Kidney (tissue), 14 donors: ENCODE data around the gene CCNL2. TPM values are rescaled to one million over a fixed set of nuclear protein-coding genes. Genes with fewer than 3 reads are reported as not detected.
"Not testable (repeated sequence)": the region's sequence is repeated elsewhere in the genome, so short reads cannot be mapped to it uniquely, and the experiment has no call there.

Experiments
- DNase-seq, 5 donors: peaks; one replicate each; pipeline ENCODE4 v3.0.0-alpha.2; 2013 to 2020
- FAIRE-seq: peaks from 2 replicates; lab custom pipeline; 2012; peaks lifted over from hg19 to GRCh38; lab: Jason Lieb, UNC
- H3K27ac ChIP-seq, 2 donors: one replicate each; pipeline ENCODE4 v1.7.0; 2013; ENCODE audit warnings: low read depth in 2 of 2, low read length in 2 of 2, inconsistent platforms in 1 of 2
- H3K27me3 ChIP-seq: one replicate; pipeline ENCODE4 v1.7.1; 2013; ENCODE audit warnings: low read length, inconsistent platforms; ENCODE audit not compliant: control insufficient read depth, insufficient read depth
- H3K36me3 ChIP-seq, 3 donors: one replicate each; pipeline versions ENCODE4 v1.7.0 to v1.7.1; 2013; ENCODE audit warnings: low read length in 3 of 3, control low read depth in 1 of 3, inconsistent platforms in 1 of 3; ENCODE audit not compliant: insufficient read depth in 3 of 3, control insufficient read depth in 2 of 3
- H3K4me1 ChIP-seq, 3 donors: one replicate each; pipeline versions ENCODE4 v1.7.0 to v1.7.1; 2013; ENCODE audit warnings: low read length in 3 of 3, inconsistent platforms in 1 of 3, low read depth in 1 of 3; ENCODE audit not compliant: control insufficient read depth in 2 of 3, insufficient read depth in 2 of 3
- H3K4me3 ChIP-seq, 3 donors: one replicate each; pipeline versions ENCODE4 v1.7.0 to v1.8.1; 2013; ENCODE audit warnings: low read length in 3 of 3, control low read depth in 1 of 3, inconsistent platforms in 1 of 3
- H3K9ac ChIP-seq, 3 donors: one replicate each; pipeline versions ENCODE4 v1.7.0 to v1.7.1; 2013; ENCODE audit warnings: low read length in 3 of 3, control low read depth in 1 of 3, inconsistent platforms in 1 of 3
- H3K9me3 ChIP-seq, 3 donors: one replicate each; pipeline versions ENCODE4 v1.7.0 to v1.7.1; 2013; ENCODE audit warnings: low read length in 3 of 3, control low read depth in 1 of 3, inconsistent platforms in 1 of 3; ENCODE audit not compliant: control insufficient read depth in 2 of 3, insufficient read depth in 1 of 3
- intact Hi-C: fragments of 100-400 bp; cut with DNase I; formaldehyde crosslinking; loops from one replicate; pipeline ENCODE4 v1.11.1; 2022
- polyA plus RNA-seq: library from polyadenylated mRNA; stranded (reverse); fragments of 350-450 nt; fragmentation: Illumina TruSeq; extraction: RNeasy Lipid Tissue Mini Kit (QIAGEN cat#74804); gene quantifications from one replicate; pipeline ENCODE4 v1.2.3, GENCODE V29; 2014; ENCODE audit warnings: low read depth, low replicate concordance; ENCODE audit not compliant: insufficient read depth
- total RNA-seq: library from RNA; stranded (reverse); fragmentation: NEBNext Ultra II Directional; extraction: Animal tissue kit (Norgen Biotek cat#: 25700); gene quantifications from one replicate; pipeline ENCODE4 v1.2.1, GENCODE V29; 2021
- TF ChIP-seq, protein P1 (sequence below): IDR thresholded peaks from 3 replicates; pipeline ENCODE4 v1.5.1; 2012; ENCODE audit warnings: mild to moderate bottlenecking, moderate library complexity, borderline replicate concordance; ENCODE audit not compliant: insufficient read depth; ENCODE audit errors: extremely low read depth
- donor health status: control.
- donor health status: control.
- donor health status: control.
- donor health status: control.
- donor health status: control.
- donor health status: DM: yes; HTN: yes; CAD: no.
- donor health status: Normal renal cell carcinoma (clear cell type).

The CCNL2 gene
- total and polyA plus RNA-seq, 2 donors from 2014 or later, result 72.0 to 199 TPM

DNA sequence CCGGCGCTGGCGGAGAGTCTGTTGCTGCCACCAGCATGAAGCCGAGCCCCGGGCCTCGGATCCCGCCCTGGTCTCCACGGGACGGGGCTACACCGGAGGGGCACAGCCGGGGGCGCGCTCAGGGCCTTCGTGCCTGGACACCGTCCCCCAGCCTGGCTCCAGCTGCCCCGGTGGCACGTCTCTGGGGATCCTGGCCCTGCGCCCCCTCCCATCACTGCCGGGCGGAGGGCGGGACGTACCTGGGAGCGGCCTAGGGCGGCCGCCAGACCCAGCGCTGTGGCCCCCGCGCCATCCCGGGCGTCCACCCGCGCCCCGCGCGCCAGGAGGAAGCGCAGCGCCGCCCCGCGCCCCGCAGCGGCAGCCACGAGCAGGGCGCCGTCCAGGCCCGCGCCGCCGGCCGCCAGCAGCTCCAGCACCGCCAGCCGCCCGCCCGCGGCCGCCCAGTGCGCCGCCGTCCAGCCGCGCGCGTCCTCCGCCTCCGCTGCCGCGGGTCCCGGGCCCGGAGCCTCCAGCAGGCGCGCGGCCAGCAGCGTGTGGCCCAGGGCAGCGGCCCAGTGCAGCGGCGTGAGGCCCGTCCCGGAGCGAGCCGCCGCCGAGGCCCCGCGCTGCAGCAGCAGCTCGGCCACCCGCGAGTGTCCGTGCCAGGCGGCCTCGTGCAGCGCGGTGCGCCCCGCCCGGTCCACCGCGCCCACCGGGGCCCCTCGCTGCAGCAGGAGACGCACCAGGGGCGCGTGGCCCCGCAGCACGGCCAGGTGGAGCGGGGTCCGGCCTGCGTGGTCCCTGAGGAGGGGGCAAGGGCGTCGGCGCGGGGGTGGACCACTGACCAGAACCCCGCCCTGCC is 20.9 kb upstream of the CCNL2 start:
- Histone ChIP-seq H3K9ac (no peak overlapping the region), H3K27me3 (no peaks in the 10 kb centered on the region), H3K4me3 (peak overlapping the region in 1 of 3 donors; percentile 39), H3K4me1 (peaks cover 0 to 6% (median 0%) of the 10 kb centered on the region in 3 donors), H3K9me3 (no peaks in the 10 kb centered on the region), H3K36me3 (no peaks in the 10 kb centered on the region), H3K27ac (peak overlapping the region; percentile 37 to 51)
- TF ChIP-seq, protein P1, sequence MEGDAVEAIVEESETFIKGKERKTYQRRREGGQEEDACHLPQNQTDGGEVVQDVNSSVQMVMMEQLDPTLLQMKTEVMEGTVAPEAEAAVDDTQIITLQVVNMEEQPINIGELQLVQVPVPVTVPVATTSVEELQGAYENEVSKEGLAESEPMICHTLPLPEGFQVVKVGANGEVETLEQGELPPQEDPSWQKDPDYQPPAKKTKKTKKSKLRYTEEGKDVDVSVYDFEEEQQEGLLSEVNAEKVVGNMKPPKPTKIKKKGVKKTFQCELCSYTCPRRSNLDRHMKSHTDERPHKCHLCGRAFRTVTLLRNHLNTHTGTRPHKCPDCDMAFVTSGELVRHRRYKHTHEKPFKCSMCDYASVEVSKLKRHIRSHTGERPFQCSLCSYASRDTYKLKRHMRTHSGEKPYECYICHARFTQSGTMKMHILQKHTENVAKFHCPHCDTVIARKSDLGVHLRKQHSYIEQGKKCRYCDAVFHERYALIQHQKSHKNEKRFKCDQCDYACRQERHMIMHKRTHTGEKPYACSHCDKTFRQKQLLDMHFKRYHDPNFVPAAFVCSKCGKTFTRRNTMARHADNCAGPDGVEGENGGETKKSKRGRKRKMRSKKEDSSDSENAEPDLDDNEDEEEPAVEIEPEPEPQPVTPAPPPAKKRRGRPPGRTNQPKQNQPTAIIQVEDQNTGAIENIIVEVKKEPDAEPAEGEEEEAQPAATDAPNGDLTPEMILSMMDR, result peak; percentile 21
- DNase-seq, result peak in 3 of 5 donors; percentile 13 to 78 (median 59)
- intact Hi-C loops, result no loop called here
- FAIRE-seq, result no peak

DNA sequence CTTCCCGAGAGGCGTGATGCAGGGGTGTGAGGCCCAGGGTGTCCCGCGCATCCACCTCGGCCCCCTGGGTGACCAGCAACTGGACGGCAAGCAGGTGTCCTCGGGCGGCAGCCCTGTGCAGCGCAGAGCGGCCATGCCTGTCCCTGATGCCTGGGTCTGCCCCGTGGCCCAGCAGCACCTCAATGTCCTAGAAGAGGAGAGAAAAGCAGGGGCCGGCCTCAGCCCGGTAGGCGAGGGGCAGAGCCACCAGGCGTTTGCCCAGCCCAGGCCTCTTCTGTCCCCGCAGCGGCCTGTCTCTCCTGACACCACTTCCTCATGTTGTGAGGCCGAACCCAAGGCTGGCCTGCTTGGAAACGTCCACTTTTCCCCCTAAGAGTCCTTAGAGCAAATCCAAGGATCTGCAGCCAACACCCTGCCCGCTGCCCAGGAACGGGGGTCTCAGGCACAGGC is 20.3 kb upstream of the CCNL2 start:
- H3K27me3 ChIP-seq, result no peaks in the 10 kb centered on the region
- DNase-seq (peak in 2 of 5 donors; percentile 57 to 73), FAIRE-seq (no peak)
- H3K4me1 ChIP-seq, result peaks cover 0 to 6% (median 0%) of the 10 kb centered on the region in 3 donors
- TF ChIP-seq, protein P1, result no peak
- peak overlapping the region in 1 of 3 donors; percentile 39 for H3K4me3 ChIP-seq
- no peak overlapping the region for H3K9ac ChIP-seq
- no peaks in the 10 kb centered on the region for H3K36me3 ChIP-seq
- H3K9me3 ChIP-seq, result no peaks in the 10 kb centered on the region
- peak overlapping the region in 1 of 2 donors; percentile 37 for H3K27ac ChIP-seq
- intact Hi-C loops, result no loop called here

DNA sequence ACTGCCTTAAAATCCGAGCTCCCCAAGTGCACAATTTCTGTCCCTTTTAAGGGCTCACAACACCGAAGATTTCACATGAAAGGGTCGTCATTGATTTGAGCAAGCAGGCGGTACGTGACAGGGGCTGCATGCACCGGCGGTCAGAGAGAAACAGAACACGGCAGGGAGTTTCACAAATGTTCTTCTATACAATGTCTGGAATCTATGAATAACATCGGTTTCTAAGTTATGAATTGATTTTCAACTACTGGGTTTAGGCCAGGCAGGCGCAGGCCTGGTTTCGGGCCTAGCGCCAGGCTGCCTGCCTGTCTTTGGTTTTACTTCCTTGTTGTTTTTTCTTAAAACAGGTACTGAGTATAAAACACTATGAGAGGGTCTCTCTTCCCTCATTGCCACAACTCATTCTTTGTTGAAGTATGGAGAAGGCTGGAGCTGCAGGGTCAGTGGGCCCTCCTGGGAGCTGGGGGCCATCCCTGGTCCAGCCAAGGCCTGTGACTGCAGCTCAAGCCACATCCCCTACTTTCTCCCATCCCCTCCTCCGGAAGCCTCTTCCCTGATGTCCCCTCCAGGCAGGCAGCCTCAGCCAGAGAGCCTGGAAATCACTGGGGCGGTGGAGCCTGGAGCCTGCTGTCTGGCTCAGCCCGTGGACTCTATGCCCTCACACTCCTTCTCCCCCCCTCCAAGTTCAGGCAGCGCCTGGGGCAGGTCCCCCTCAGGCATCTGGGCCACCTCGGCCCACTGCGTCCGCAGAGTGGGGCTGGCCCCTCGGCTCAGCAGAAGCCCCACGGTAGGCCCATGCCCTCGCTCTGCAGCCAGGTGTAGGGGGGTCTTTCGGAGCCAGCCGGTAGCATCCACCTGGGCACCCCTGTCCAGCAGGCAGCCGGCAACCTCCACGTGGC is 19.6 kb upstream of the CCNL2 start:
- intact Hi-C loops, result no loop called here
- Histone ChIP-seq H3K9me3 (no peaks in the 10 kb centered on the region), H3K27me3 (no peaks in the 10 kb centered on the region), H3K27ac (no peak overlapping the region), H3K4me3 (no peak overlapping the region), H3K4me1 (peaks cover 0 to 6% (median 0%) of the 10 kb centered on the region in 3 donors), H3K9ac (no peak overlapping the region), H3K36me3 (no peaks in the 10 kb centered on the region)
- TF ChIP-seq, protein P1, result no peak
- DNase-seq (no peak), FAIRE-seq (no peak)

DNA sequence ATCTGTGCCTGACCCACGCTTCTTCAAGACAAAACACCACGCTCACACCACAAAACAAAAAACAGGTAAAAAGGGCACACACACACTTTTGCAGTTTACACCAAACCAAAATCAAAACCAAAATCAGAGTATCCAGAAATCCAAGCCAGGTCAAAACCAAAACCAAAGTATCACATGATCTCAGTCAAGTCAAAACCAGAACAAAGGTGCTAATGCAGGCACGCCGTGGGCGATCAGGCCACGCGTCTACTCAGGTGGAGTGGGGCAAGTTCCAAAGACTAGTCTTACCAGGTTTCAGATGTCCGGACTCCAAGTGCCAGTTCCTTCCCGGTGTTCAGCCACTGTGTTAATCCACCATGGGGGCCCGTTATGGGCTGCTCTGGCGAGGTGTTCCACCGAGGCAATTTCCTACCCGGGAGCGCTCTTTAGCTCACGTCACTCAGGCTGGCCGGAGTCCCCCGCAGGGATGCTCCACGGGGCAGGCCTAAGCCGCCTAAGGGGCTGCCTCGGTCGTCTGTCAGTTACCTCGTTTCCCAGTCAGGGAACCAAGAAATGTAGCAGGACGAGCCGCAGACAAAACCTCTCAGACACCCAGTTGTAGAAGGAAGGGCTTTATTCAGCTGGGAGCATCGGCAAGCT is 18.8 kb upstream of the CCNL2 start:
- H3K36me3 ChIP-seq, H3K4me3 ChIP-seq, H3K9me3 ChIP-seq, FAIRE-seq, intact Hi-C loops, H3K4me1 ChIP-seq, H3K27me3 ChIP-seq, H3K9ac ChIP-seq, H3K27ac ChIP-seq: not testable (repeated sequence)
- DNase-seq, result peak in 2 of 5 donors; percentile 37 to 44

DNA sequence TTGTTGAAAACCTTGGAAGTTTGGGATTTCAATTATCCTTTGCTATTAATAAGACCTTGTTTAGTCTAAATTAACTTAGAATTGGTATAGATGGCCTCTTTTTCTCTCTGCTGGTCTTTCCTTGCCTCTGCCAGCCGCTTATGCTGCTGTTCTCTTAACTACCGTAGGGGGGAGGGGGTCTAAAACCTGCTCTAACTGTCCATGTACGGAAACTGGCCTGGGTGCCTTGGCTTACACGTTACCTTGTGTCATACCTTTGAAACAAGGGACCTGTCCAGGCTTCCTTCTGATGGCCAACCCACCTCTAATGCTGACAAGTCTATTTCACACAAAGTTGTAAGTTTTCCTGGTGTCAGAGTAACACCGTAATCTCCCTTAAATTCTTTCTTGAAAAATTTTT is 18.3 kb upstream of the CCNL2 start:
- H3K27ac ChIP-seq, FAIRE-seq, H3K9me3 ChIP-seq, H3K36me3 ChIP-seq, H3K4me3 ChIP-seq, intact Hi-C loops, H3K9ac ChIP-seq, H3K27me3 ChIP-seq, DNase-seq, H3K4me1 ChIP-seq: not testable (repeated sequence)
